ENCODE measurements around the gene TMEM219. TPM values are rescaled to one million over a fixed set of nuclear protein-coding genes. Genes with fewer than 3 reads are reported as not detected.

Gene TMEM219
- total RNA-seq, 1 donor from 2014 or later: 89.4 TPM

- Mint-ChIP-seq H3K9me3 (ENCODE audit: low read depth) (peaks cover 6% of the 10 kb centered on the region), H3K36me3 (ENCODE audit: insufficient read depth) (peaks cover 37% of the 10 kb centered on the region), H3K4me3 (ENCODE audit: low read depth) (no peak overlapping the region), H3K27ac (no peak overlapping the region), H3K4me1 (ENCODE audit: low read depth) (no peaks in the 10 kb centered on the region), H3K27me3 (no peaks in the 10 kb centered on the region)
- TF ChIP-seq CTCF (IDR thresholded peaks at IDR 0.05; ENCODE audit: unreplicated experiment): no peak
- DNase-seq (ENCODE audit: low spot score, unreplicated experiment): no peak
These were observed 6.3 kb downstream of the TMEM219 start for GRCh38 chr16:29968205-29968604.

GRCh38 chr16:29971304-29971703 is 9.4 kb downstream of the TMEM219 start:
- Mint-ChIP-seq H3K27ac (no peak overlapping the region), H3K36me3 (ENCODE audit: insufficient read depth) (peaks cover 31% of the 10 kb centered on the region), H3K27me3 (no peaks in the 10 kb centered on the region), H3K4me1 (ENCODE audit: low read depth) (peaks cover 16% of the 10 kb centered on the region), H3K4me3 (ENCODE audit: low read depth) (no peak overlapping the region), H3K9me3 (ENCODE audit: low read depth) (peaks cover 6% of the 10 kb centered on the region)
- DNase-seq (ENCODE audit: low spot score, unreplicated experiment): no peak
- TF ChIP-seq CTCF (IDR thresholded peaks at IDR 0.05; ENCODE audit: unreplicated experiment): no peak

- TF ChIP-seq CTCF (IDR thresholded peaks at IDR 0.05; ENCODE audit: unreplicated experiment): no peak
- Mint-ChIP-seq H3K4me1 (ENCODE audit: low read depth) (peaks cover 22% of the 10 kb centered on the region), H3K9me3 (ENCODE audit: low read depth) (peaks cover 6% of the 10 kb centered on the region), H3K27ac (no peak overlapping the region), H3K4me3 (ENCODE audit: low read depth) (no peak overlapping the region), H3K36me3 (ENCODE audit: insufficient read depth) (peaks cover 31% of the 10 kb centered on the region), H3K27me3 (no peaks in the 10 kb centered on the region)
- no peak for DNase-seq (ENCODE audit: low spot score, unreplicated experiment)
These were observed 10.6 kb downstream of the TMEM219 start for GRCh38 chr16:29972500-29972899.

GRCh38 chr16:29972992-29973383 is 11.1 kb downstream of the TMEM219 start:
- peaks cover 30% of the 10 kb centered on the region for H3K36me3 Mint-ChIP-seq (ENCODE audit: insufficient read depth)
- no peak for DNase-seq (ENCODE audit: low spot score, unreplicated experiment)
- H3K27me3 Mint-ChIP-seq: no peaks in the 10 kb centered on the region
- peak overlapping the region; percentile 95 for H3K4me3 Mint-ChIP-seq (ENCODE audit: low read depth)
- peaks cover 22% of the 10 kb centered on the region for H3K4me1 Mint-ChIP-seq (ENCODE audit: low read depth)
- H3K27ac Mint-ChIP-seq: peak overlapping the region; percentile 73
- peaks cover 6% of the 10 kb centered on the region for H3K9me3 Mint-ChIP-seq (ENCODE audit: low read depth)
- TF ChIP-seq CTCF (IDR thresholded peaks at IDR 0.05; ENCODE audit: unreplicated experiment): no peak

GRCh38 chr16:29973384-29974246 is 11.7 kb downstream of the TMEM219 start, which contains the start of gene TAOK2:
TAOK2 (plus strand) TSS chr16:29973868; CDS start chr16:29977773, 3,905 bp downstream.
- no peak for TF ChIP-seq CTCF (IDR thresholded peaks at IDR 0.05; ENCODE audit: unreplicated experiment)
- peaks cover 26% of the 10 kb centered on the region for H3K36me3 Mint-ChIP-seq (ENCODE audit: insufficient read depth)
- peaks cover 22% of the 10 kb centered on the region for H3K4me1 Mint-ChIP-seq (ENCODE audit: low read depth)
- peak within 1 kb of the TSS; percentile 87 for H3K27ac Mint-ChIP-seq
- peak within 1 kb of the TSS; percentile 95 for H3K4me3 Mint-ChIP-seq (ENCODE audit: low read depth)
- no peaks in the 10 kb centered on the region for H3K27me3 Mint-ChIP-seq
- DNase-seq (ENCODE audit: low spot score, unreplicated experiment): peak; percentile 99
- peaks cover 6% of the 10 kb centered on the region for H3K9me3 Mint-ChIP-seq (ENCODE audit: low read depth)

All from progenitor cell of endocrine pancreas (in vitro differentiated cells).